Glomerular visceral epithelial cell (primary cell): ENCODE measurements around the gene PSIP1.
"Not testable (repeated sequence)": the region's sequence is repeated elsewhere in the genome, so short reads cannot be mapped to it uniquely, and the experiment has no call there.

ENCODE experiments used
- DNase-seq: peaks from one replicate; pipeline ENCODE4 v3.0.0-alpha.2; 2016; ENCODE audit errors: extremely low spot score

PSIP1 gene

GRCh38 chr9:15510789-15511575 is at the start of gene PSIP1:
Gene PSIP1, minus strand, starts transcription at chr9:15510970. Its CDS starts 782 bp downstream, at chr9:15510188.
- peak; percentile 81 for DNase-seq

DNA sequence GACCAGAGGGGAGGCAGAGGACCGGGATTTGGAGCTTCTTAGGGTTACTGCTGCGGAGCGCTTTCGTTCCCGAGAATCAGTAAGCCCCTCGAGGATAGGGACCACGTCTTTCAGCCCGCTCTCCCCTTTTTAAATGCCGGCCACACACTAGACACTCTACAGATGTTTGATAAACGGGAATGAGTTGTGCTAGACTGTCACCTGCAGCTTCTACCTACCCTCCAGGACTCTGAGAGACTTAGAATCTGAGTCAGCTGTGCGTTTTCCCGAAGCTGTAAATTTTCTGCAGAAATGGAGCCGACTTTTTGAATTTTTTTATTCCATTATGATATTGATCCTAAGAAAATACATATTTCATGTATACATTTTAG is 42.7 kb upstream of the PSIP1 start:
- DNase-seq, result no peak

GRCh38 chr9:15552636-15553527 is 42.1 kb upstream of the PSIP1 start, which contains the start of gene CCDC171:
Gene CCDC171, plus strand, starts transcription at chr9:15553043. Its CDS starts 11,046 bp downstream, at chr9:15564089.
- DNase-seq, result peak; percentile 98

DNA sequence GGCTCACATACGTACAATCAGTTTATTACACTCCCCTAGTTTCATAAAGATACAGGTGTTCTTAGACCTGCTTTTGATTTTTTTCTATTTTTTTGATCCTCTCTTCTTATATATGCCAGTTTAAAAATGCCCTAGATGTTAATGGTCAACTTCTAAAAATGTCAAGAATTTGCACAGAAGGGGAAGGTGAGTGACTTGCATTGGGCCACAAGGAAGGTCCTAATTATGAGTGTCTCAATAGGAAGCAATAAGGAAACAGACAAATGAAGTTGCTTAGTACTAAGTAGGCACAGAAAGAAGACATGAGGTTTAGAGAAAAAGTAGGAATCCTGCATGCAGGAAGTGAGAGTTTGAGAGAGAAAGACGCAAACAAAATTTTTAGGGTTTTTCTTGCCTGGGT is 38.8 kb upstream of the PSIP1 start:
- no peak for DNase-seq

GRCh38 chr9:15543047-15543813 is 32.5 kb upstream of the PSIP1 start:
- no peak for DNase-seq

- no peak for DNase-seq
Measured at GRCh38 chr9:15542624-15543023, 31.9 kb upstream of the PSIP1 start.

DNA sequence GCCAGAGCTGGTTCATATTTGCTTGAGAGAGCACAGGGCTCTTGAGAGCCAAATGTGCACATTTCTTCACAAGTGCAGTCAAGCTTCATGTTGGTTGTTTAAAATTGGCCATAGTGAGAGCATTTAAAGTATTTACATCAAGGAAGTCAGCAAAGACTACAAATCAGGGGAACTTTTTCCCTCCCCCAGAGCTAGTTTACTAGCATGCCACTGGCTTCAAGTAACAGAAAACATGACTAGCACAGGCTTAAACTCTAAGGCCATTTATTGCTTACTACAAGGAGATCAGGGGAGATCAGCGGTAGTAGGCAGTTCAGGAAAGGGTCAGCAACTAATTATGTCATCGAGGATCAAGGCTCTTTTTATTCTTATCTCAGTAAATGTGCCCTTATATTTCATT is 31.1 kb upstream of the PSIP1 start:
- no peak for DNase-seq

DNA sequence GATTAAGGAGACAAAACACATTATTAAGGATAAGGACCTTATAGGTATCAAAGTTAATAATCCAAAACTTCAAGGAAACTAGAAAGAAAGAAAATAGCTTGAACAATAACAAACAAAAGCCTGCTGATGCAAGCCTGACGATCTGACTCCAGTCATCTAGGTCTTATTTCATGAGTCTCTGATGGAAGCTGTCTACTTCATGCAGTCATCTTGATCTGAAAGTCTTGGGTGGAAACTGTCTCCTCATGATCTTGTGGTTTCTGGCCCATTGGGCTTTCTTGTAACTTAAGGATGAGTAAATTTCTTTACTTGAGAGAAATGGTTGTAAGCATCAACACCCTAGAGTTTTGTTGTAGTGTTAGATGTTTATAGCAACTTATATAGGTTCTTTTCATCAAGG is 20.6 kb upstream of the PSIP1 start:
- DNase-seq, result no peak

GRCh38 chr9:15529566-15530324 is 19.0 kb upstream of the PSIP1 start:
- DNase-seq, result no peak

DNA sequence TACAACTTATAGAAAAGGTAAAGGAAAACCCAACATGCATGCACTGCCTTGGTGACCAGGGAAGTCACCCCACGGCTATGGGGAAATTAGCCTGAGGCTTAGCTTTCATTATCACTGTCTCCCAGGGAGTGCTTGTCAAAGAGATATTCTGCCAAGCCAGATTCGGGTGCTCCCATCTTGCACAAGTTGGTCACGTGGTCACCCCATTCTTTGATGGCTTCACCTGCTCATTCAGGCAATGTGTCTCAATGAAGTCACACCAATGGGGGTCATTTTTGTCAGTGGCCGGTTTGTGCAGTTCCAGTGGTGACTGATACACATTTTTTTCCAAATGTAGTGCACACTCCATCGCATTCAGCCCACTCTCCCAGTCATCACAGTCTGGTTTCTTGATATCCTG is 16.3 kb upstream of the PSIP1 start:
- not testable (repeated sequence) for DNase-seq

DNA sequence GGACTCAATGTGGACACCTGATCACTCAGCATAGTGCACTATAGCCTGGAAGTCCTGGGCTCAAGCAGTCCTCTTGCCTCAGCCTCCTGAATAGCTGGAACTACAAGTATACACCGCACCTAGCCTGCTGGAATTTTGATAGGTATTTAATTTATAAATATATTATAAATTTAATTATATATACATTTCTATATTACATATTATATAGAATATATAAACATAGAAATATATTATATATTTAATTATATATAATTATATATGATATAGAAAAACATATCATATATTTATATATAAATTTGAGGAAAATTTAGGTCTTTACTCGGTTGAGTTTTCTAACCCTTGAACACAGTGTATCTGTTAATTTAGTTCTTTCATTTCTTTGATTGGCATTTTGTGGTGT is 15.2 kb upstream of the PSIP1 start:
- no peak for DNase-seq

DNA sequence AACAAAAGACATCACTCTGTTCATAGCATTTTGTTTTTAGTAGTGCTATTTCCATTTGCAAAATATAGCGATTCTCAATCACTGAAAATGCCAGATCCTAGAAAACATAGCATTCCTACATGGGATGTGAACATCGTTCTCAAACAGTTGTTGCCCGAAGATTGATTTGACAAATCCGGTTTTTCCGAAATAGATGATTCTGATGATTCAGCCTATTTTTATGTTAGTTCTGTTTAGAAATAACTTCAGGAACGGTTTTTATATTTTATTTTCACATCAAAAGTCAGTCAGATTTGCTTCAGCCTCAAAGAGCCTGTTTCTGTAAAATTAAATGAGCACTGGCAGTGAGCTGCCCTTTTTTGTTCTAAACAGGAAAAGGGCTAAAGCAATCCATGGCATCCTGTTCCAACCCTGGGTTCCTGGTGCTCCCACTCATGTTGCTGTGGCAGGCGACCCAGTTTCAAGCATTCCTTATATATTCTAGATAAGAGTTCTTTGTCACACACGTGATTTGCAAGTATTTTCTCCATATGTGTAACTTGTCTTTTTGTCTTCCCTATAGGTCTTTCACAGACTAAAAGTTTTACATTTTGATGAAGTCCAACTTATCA is 14.2 kb upstream of the PSIP1 start:
- no peak for DNase-seq

- DNase-seq, result no peak
Measured at GRCh38 chr9:15522130-15522755, 11.5 kb upstream of the PSIP1 start.

GRCh38 chr9:15521254-15521653 is 10.5 kb upstream of the PSIP1 start:
- no peak for DNase-seq

- no peak for DNase-seq
Measured at GRCh38 chr9:15519831-15520230, 9.1 kb upstream of the PSIP1 start.

GRCh38 chr9:15513335-15513734 is 2.6 kb upstream of the PSIP1 start:
- no peak for DNase-seq

DNA sequence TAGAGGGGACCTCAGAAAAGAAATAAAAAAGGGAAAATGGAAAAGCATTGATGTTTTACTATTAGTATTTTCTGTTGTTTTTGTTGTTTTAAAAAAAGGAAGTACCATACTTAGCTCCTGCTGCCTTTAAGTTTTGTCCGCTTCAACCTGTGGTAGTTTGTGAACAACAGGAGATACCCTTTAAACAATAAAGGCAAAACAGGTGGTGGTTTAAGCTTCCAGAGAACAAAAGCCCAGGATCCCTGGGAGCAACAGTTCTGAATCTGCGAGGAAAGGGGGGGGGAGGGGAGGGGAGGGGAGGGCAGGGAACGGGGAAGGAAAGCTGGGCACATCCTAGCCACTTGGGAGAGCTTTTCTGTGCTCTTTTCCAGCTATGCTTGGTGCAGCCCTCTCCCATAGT is 2.1 kb upstream of the PSIP1 start:
- no peak for DNase-seq

DNA sequence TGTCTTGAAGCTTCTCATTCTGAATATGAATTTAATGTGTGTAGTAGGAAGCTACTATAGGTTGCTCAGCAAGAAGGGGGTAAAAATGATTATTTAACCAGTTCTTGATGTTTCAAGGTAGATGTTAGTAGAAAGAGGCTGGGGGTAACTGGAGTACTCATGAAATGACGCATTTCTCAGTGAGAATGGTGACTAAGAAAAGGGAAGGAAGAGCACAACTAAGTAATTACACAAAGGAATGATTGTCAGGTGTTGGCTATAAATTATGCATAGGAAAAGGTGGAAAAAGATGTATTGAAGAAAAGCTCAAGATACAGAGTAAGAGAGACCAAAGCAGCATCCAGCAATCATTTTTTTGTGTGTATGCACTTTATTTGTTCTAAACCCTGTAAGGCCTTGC is 1.4 kb upstream of the PSIP1 start:
- no peak for DNase-seq

GRCh38 chr9:15509931-15510788 is 610 bp downstream of the PSIP1 start:
- peak; percentile 48 for DNase-seq

DNA sequence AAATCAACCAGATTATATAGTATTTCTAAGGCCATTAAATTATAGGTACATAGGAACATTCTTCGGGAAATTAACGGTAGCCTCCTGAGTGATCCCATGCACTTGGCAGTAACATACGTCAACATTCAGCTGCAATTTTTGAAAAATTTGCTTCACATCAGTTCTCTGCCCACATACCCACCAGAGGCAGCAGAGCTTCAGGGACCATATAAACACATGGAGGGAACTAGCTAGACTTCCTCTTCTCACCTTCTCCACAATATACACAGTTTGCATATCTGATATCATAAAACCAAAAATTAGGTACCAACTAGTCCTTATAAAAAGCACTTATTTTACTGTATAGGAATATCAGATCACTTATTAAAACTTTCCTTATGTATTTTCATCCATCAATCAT is 4.8 kb downstream of the PSIP1 start:
- no peak for DNase-seq
